LNCAP (cell line): ENCODE data around the gene CENPB.
A peak's percentile ranks its signal among the peaks of the same experiment; 100 is the strongest.

Source experiments
- TF ChIP-seq, protein P1 (sequence below): fragments of 450-650 bp; IDR thresholded peaks from 2 replicates; pipeline ENCODE4 v1.5.1; 2017; ENCODE audit warnings: mild to moderate bottlenecking

The CENPB gene

DNA sequence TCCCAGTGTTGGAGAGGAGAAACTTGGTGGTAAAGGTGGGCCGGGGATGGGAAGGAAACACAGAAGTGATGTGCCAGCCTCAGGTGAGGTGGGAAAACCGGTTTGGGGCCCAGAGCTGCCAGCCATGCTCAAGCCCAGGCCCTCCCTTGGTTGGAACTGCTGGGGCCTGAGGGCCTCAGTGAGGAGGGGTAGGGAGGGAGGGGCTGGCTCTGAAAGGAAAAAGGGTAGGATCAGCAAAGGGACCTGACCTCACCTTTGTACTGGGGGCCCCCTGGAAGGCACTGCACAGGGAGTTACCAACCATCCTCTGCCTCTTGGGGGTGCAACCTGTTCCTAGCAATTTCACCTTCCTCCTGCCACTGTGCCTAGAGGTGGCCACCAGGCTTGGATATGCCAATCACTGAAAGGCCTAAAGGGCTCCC lies 3.5 kb downstream of the CENPB start:
- TF ChIP-seq, protein P1, sequence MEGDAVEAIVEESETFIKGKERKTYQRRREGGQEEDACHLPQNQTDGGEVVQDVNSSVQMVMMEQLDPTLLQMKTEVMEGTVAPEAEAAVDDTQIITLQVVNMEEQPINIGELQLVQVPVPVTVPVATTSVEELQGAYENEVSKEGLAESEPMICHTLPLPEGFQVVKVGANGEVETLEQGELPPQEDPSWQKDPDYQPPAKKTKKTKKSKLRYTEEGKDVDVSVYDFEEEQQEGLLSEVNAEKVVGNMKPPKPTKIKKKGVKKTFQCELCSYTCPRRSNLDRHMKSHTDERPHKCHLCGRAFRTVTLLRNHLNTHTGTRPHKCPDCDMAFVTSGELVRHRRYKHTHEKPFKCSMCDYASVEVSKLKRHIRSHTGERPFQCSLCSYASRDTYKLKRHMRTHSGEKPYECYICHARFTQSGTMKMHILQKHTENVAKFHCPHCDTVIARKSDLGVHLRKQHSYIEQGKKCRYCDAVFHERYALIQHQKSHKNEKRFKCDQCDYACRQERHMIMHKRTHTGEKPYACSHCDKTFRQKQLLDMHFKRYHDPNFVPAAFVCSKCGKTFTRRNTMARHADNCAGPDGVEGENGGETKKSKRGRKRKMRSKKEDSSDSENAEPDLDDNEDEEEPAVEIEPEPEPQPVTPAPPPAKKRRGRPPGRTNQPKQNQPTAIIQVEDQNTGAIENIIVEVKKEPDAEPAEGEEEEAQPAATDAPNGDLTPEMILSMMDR, result no peak

DNA sequence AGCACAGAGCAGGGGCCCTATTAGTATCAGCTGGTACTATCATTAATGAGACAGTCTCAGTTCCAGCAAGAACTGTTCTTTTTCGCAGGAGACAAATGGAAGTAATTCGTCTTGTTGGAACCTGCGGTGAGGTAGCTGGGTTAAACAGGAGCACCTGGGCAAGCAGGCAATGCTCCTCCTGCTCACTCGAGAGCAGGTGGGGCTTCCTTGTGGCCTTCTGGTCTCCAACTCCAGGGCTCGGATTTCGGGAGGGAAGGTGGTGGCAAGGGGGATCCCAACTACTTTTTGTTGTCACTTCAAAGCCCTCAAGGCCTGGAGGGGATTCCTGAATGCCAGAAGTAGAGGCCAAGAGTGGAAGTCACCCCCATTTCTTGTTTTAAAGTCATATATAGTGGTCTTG lies 3.9 kb downstream of the CENPB start:
- TF ChIP-seq, protein P1, result no peak

DNA sequence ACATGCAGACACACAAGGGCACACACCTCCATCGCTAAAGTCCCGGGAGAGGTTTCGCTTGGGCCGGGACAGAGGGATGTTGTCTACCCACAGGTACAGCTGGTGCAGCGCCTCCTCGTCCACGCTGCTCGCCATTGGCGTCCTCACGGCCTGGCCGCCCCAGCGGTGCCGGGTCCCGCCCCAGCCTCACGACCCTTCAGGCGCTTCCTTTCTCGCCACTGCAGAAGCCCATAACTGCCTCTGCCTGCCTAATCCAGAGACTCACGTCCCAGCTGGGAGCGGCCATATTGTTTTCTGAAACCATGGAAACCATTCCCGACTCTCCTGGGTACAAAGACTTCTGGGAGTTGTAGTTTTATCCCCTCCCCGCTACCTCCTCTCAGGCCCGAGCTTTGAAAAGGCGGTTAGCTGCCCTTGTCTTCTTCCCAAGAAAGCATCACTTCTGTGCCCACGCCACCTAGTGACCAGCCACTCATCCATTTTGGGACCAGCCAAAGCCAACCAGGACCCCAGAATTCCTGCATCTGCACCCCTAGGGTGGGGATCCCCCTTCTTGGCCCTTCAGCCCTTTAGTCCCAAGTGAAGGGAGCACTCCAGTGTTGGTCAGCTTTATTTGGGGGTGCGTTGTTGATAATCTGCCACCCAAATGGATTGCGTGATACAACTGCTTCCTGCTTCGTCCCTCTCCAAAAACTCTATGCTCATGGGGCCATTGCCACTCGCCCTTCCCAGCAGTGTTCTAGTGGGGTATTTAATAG lies 5.2 kb downstream of the CENPB start, which contains the start of gene SPEF1:
Gene SPEF1, minus strand, starts transcription at position 296 of the 758 bp plus-strand sequence. Its CDS starts 161 bp downstream, at position 135.
- TF ChIP-seq, protein P1, result peak; percentile 54

DNA sequence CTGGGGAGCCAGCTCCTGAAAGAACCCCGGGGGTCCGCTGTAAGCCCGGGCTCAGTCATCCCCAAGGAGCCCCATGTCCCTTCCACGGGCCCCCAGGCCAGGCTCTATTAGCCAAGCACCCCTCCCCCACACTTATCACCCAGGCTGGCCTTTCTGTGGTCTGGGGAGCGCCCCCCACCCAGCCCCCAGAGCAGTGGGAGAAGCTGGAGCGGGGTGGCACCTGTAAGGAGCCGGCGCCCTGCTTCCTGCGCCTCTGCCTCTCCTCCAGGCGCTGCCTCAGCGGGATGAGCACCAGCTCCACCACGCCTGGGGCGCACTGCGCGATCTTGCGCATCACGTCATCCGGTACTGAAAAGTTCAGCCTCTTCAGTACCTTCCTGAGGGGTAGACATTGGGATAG lies 7.6 kb downstream of the CENPB start:
- TF ChIP-seq, protein P1, result no peak

DNA sequence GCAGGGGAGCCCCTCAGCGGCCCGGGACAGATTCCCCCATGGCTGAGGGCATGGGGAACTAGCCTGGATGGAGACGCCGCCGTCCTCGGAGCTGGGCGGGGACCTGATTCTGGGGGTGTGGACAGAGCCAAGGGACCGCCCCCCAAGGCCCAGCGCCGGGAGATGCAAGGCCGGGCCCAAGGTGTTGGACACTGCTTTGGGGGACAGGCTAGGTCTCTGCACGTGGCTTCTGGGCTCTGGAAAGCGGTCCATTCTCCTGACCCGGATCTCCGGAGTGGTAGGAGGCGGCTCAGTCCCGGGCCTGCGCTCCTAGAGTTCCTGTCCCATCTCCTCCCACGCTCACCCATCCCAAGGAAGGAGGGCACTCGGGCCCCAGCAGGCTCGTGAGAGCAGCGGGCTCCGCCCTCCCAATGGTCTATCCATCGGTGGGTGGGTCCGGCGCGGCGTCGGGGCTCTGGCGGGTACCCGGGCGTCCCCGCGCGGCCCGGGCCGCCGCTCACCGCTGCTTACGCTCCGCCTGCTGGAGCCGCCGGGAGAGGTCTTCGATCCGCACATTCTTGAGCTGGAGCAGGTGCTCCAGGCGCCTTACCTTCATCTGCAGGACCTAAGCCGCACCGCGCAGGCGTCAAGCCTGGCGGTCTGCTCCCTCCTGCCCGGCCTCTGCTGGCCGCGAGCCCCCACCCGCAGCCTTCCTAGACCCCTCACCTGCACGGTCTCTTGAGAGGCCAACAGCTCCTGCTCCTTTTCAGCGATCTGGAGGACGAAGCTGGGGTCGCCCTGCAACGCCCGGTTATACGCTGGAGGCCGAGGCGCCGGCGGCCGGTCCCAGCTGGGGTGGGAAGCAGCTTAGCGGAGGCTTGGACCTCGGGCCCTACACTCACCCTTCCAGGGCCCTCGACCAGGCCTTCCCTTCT lies 8.6 kb downstream of the CENPB start:
- TF ChIP-seq, protein P1, result no peak

DNA sequence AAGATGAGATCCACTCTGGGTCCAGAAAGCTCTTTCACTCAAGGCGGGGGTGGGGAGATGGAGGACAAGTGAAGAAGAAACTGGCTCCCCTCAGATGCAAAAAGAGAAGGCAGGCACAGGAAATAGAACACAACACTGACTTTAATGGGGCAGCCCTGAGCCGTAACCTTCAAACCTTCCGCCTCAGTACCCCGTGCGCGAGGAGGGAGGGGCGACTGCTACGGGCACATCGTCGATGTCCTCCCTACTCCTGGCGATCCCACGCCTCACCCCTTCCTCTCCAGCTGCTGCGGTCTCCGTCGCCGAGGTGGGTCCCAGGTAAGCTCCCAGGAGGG lies 9.2 kb downstream of the CENPB start:
- TF ChIP-seq, protein P1, result no peak

DNA sequence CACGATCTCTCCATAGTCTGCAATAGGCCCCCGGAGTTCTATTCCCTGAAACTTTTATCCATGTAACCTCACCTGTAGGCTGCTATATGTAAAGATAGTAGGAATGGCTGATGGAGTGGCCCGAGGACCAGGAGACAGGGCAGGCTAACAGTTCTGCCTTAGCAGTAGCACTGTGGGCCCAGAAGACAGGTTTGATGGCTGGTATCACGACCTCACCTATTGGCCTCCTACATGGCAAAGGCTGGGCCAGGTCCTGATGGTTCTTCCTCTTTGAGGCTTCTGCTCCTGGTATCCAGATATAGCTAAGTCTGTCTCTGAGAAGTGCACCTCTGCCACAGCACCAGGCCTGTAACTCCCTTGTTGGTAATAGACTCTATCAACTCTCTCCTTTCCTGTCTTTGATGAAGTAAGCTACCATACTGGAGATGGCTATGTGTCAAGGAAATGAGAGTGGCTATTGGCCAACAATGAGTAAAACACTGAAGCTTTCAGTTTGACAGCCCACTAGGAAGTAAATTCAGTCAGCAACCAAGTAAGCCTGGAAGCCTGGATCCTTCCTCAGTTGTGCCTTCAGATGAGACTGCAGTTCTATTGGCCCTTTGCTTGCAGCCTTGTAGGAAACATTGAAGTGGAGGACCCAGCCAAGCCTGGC lies 11.0 kb downstream of the CENPB start:
- TF ChIP-seq, protein P1, result no peak
